Neural cell (in vitro differentiated cells): Measurements from ENCODE around the gene UBE2E3.

Source experiments
- EP300 ChIP-seq: fragments of 450-650 bp; conservative IDR thresholded peaks from 2 replicates; pipeline ENCODE4 v1.6.1; 2014; ENCODE audit warnings: antibody characterized with exemption, mild to moderate bottlenecking, moderate library complexity; ENCODE audit not compliant: poor library complexity, severe bottlenecking
- RAD21 ChIP-seq: fragments of 450-650 bp; conservative IDR thresholded peaks from 2 replicates; pipeline ENCODE4 v1.6.1; 2014; ENCODE audit warnings: antibody characterized with exemption, mild to moderate bottlenecking, moderate library complexity
- TF ChIP-seq, protein P1 (sequence below): fragments of 450-650 bp; IDR thresholded peaks from 2 replicates; pipeline ENCODE4 v1.5.1; 2014; ENCODE audit warnings: antibody characterized with exemption, mild to moderate bottlenecking, moderate library complexity; ENCODE audit not compliant: poor library complexity, severe bottlenecking

- TF ChIP-seq RAD21 (no peak), EP300 (no peak)
- TF ChIP-seq, protein P1, sequence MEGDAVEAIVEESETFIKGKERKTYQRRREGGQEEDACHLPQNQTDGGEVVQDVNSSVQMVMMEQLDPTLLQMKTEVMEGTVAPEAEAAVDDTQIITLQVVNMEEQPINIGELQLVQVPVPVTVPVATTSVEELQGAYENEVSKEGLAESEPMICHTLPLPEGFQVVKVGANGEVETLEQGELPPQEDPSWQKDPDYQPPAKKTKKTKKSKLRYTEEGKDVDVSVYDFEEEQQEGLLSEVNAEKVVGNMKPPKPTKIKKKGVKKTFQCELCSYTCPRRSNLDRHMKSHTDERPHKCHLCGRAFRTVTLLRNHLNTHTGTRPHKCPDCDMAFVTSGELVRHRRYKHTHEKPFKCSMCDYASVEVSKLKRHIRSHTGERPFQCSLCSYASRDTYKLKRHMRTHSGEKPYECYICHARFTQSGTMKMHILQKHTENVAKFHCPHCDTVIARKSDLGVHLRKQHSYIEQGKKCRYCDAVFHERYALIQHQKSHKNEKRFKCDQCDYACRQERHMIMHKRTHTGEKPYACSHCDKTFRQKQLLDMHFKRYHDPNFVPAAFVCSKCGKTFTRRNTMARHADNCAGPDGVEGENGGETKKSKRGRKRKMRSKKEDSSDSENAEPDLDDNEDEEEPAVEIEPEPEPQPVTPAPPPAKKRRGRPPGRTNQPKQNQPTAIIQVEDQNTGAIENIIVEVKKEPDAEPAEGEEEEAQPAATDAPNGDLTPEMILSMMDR: no peak
Measured at GRCh38 chr2:180991820-180992219, 11.4 kb downstream of the UBE2E3 start.
